Adrenal gland (tissue), 12 donors: ENCODE results near the gene GPS1. TPM values are rescaled to one million over a fixed set of nuclear protein-coding genes. Genes with fewer than 3 reads are reported as not detected.

ENCODE experiments used
- DNase-seq, 7 donors: peaks; one replicate each; pipeline ENCODE4 v3.0.0-alpha.2; 2019 to 2020
- H3K27ac ChIP-seq, 5 donors: fragments of 200-600 bp; sonication (generic) in 4 of 5; 1 replicate in 3 of 5; 2 replicates in 2 of 5; pipeline versions ENCODE4 v1.5.1 to v1.8.0; 2016 to 2020; ENCODE audit warnings: mild to moderate bottlenecking in 1 of 5
- H3K27me3 ChIP-seq: fragments of 200-600 bp; 2 replicates; pipeline ENCODE4 v1.8.0; 2021
- H3K36me3 ChIP-seq, 2 donors: fragments of 200-600 bp; replicated peaks in 1 of 2; 1 replicate in 1 of 2; 2 replicates in 1 of 2; pipeline versions ENCODE4 v1.5.1 to v1.8.0; 2018 to 2022
- H3K4me1 ChIP-seq, 2 donors: fragments of 200-600 bp; replicated peaks in 1 of 2; 1 replicate in 1 of 2; 2 replicates in 1 of 2; pipeline versions ENCODE4 v1.5.1 to v1.8.0; 2018 to 2021
- H3K4me3 ChIP-seq, 4 donors: fragments of 200-600 bp; sonication (generic) in 3 of 4; one replicate each; pipeline ENCODE4 v1.5.1; 2016 to 2018
- H3K9me3 ChIP-seq, 3 donors: fragments of 200-600 bp; sonication (generic) in 1 of 3; replicated peaks in 1 of 3; 1 replicate in 2 of 3; 2 replicates in 1 of 3; pipeline versions ENCODE4 v1.5.1 to v1.8.0; 2016 to 2021
- CTCF ChIP-seq, 6 experiments: fragments of 450-650 bp in 4 of 6; fragments of 200-600 bp in 2 of 6; sonication (generic) in 1 of 6; IDR thresholded peaks; 1 replicate in 5 of 6; 2 replicates in 1 of 6; pipeline versions ENCODE4 v1.5.1 to v1.8.0; 2016 to 2021; ENCODE audit warnings: antibody characterized with exemption in 6 of 6, mild to moderate bottlenecking in 2 of 6, moderate library complexity in 1 of 6
- POLR2A ChIP-seq, 2 donors: fragments of 450-650 bp; IDR thresholded peaks; one replicate each; pipeline ENCODE4 v1.6.1; 2017; ENCODE audit warnings: antibody characterized with exemption in 2 of 2, mild to moderate bottlenecking in 2 of 2, moderate library complexity in 1 of 2
- WGBS, 4 donors: extraction: QIAGEN DNeasy Blood & Tissue Kit in 2 of 4; methylation state at CpG; one replicate each; pipeline versions ENCODE4 v1.1.5 to v1.1.7; 2013 to 2017; 5-methylcytosine and 5-hydroxymethylcytosine counted together
- intact Hi-C, 2 donors: fragments of 100-400 bp; cut with DNase I; formaldehyde crosslinking; loops; one replicate each; pipeline versions ENCODE4 v1.14.1 to v1.15.0; 2022 to 2023
- polyA plus RNA-seq, 3 donors: library from polyadenylated mRNA; stranded (reverse); fragments of 200-250 nt in 2 of 3; fragments of 350-450 nt in 1 of 3; fragmentation: Illumina TruSeq in 1 of 3; extraction: RNeasy Lipid Tissue Mini Kit (QIAGEN cat#74804) in 1 of 3; gene quantifications; one replicate each; pipeline ENCODE4 v1.2.3, GENCODE V29; 2013 to 2014
- total RNA-seq, 9 donors: library from RNA; depleted of rRNA in 4 of 9; stranded (reverse); fragments of >200 nt in 4 of 9; fragments of 120-200 nt in 1 of 9; fragmentation: NEBNext Ultra II Directional in 1 of 9; extraction: Animal tissue kit (Norgen Biotek cat#: 25700) in 1 of 9; gene quantifications; one replicate each; pipeline versions ENCODE4 v1.1.0 to v1.2.4, GENCODE V29; 2013 to 2023
- donor health status: healthy with polysubstance abuse.
- donor health status: Bipolar disorder and iron deficiency.
- donor health status: DM: yes; HTN: yes; CAD: no.
- donor health status: DM: no; HTN: no; CAD: no.
- donor health status: DM: no; HTN: no; CAD: no.
- donor health status: DM: yes; HTN: yes; CAD: no.

The GPS1 gene
- total and polyA plus RNA-seq, 12 donors = 37.4 to 305 (median 113) TPM

- no peak overlapping the region for H3K27ac ChIP-seq
These were observed 23.5 kb upstream of the GPS1 start for GRCh38 chr17:82028246-82028645.

GRCh38 chr17:82028966-82029365 lies 22.7 kb upstream of the GPS1 start:
- Histone ChIP-seq H3K4me3 (no peak overlapping the region), H3K27ac (no peak overlapping the region), H3K36me3 (no peaks in the 10 kb centered on the region), H3K9me3 (no peaks in the 10 kb centered on the region), H3K4me1 (peaks cover 3 to 16% of the 10 kb centered on the region in 2 donors), H3K27me3 (no peaks in the 10 kb centered on the region)
- no peak for TF ChIP-seq POLR2A (IDR thresholded peaks at IDR 0.05)
- TF ChIP-seq CTCF (IDR thresholded peaks at IDR 0.05) = no peak
- no peak for DNase-seq
- intact Hi-C loops = loop anchor here (5.0 to 10.0 kb wide), 2 partner anchors 123 to 266 kb away; no protein-coding TSS in a partner anchor
- WGBS, 4 donors = 97 to 100% methylated on average over 9 of the region's 9 CpGs; no CpG with 5 or more reads in 2 of the 4 donors

More at GRCh38 chr17:82028246-82028645, 23.5 kb upstream of the GPS1 start:
- Histone ChIP-seq H3K27me3 (no peaks in the 10 kb centered on the region), H3K4me3 (no peak overlapping the region), H3K4me1 (peaks cover 9 to 22% of the 10 kb centered on the region in 2 donors), H3K36me3 (no peaks in the 10 kb centered on the region), H3K9me3 (no peaks in the 10 kb centered on the region)
- TF ChIP-seq POLR2A (IDR thresholded peaks at IDR 0.05) = no peak
- TF ChIP-seq CTCF (IDR thresholded peaks at IDR 0.05) = no peak
- WGBS, 4 donors = 93 to 100% (median 96%) methylated on average over 7 to 13 of the region's 13 CpGs
- DNase-seq = no peak
- intact Hi-C loops = loop anchor here (5.0 to 10.0 kb wide), 2 partner anchors 124 to 267 kb away; no protein-coding TSS in a partner anchor

GRCh38 chr17:82029391-82029790 lies 22.3 kb upstream of the GPS1 start:
- Histone ChIP-seq H3K9me3 (no peaks in the 10 kb centered on the region), H3K4me1 (peaks cover 0 to 12% of the 10 kb centered on the region in 2 donors), H3K36me3 (no peaks in the 10 kb centered on the region), H3K27me3 (no peaks in the 10 kb centered on the region), H3K4me3 (no peak overlapping the region), H3K27ac (no peak overlapping the region)
- TF ChIP-seq CTCF (IDR thresholded peaks at IDR 0.05) (no peak), POLR2A (IDR thresholded peaks at IDR 0.05) (no peak)
- 79 to 85% (median 82%) methylated on average over 12 to 16 of the region's 16 CpGs for WGBS, 4 donors
- intact Hi-C loops = loop anchor here (5.0 to 10.0 kb wide), 2 partner anchors 123 to 265 kb away; no protein-coding TSS in a partner anchor
- DNase-seq = no peak

- intact Hi-C loops = loop anchor here (2.0 to 10.0 kb wide), 4 partner anchors 122 to 285 kb away; partner anchors contain the start of gene CD7 (in 1 of the 2)
- TF ChIP-seq CTCF (IDR thresholded peaks at IDR 0.05) (no peak), POLR2A (IDR thresholded peaks at IDR 0.05) (no peak)
- no peaks in the 10 kb centered on the region for H3K27me3 ChIP-seq
- H3K9me3 ChIP-seq = no peaks in the 10 kb centered on the region
- peaks cover 0 to 10% of the 10 kb centered on the region in 2 donors for H3K4me1 ChIP-seq
- H3K36me3 ChIP-seq = no peaks in the 10 kb centered on the region
- no peak overlapping the region for H3K4me3 ChIP-seq
- H3K27ac ChIP-seq = no peak overlapping the region
- no peak for DNase-seq
- 0 to 75% (median 66%) methylated on average over 1 to 31 of the region's 31 CpGs for WGBS, 4 donors
These were observed 21.7 kb upstream of the GPS1 start for GRCh38 chr17:82029990-82030469.
